Lower leg skin (tissue), 3 donors: ENCODE measurements around the gene RUSF1.

ENCODE experiments used
- CTCF ChIP-seq, 3 donors: fragments of 450-650 bp; IDR thresholded peaks; one replicate each; pipeline ENCODE4 v1.5.1; 2016; ENCODE audit warnings: antibody characterized with exemption in 3 of 3, mild to moderate bottlenecking in 3 of 3, moderate library complexity in 2 of 3
- POLR2A ChIP-seq, 2 donors: fragments of 450-650 bp; IDR thresholded peaks; one replicate each; pipeline ENCODE4 v1.6.1; 2016 to 2017; ENCODE audit warnings: antibody characterized with exemption in 2 of 2, mild to moderate bottlenecking in 1 of 2, moderate library complexity in 1 of 2

- TF ChIP-seq CTCF (IDR thresholded peaks at IDR 0.05) (no peak), POLR2A (IDR thresholded peaks at IDR 0.05) (no peak)
Observed at GRCh38 chr16:31470615-31471014, 37.6 kb downstream of the RUSF1 start.
